Vagina (tissue), 2 donors: ENCODE results near the gene FGF12. TPM values are rescaled to one million over a fixed set of nuclear protein-coding genes. Genes with fewer than 3 reads are reported as not detected.

Experiments used
- DNase-seq, 2 donors: peaks; one replicate each; pipeline ENCODE4 v3.0.0-alpha.2; 2017; ENCODE audit errors: extremely low spot score in 2 of 2
- H3K27ac ChIP-seq: fragments of 200-600 bp; sonication (generic); one replicate; pipeline ENCODE4 v1.5.1; 2019
- H3K27me3 ChIP-seq: fragments of 200-600 bp; sonication (generic); one replicate; pipeline ENCODE4 v1.5.1; 2019
- H3K36me3 ChIP-seq, 2 donors: fragments of 200-600 bp; sonication (generic); one replicate each; pipeline ENCODE4 v1.5.1; 2017 to 2019
- H3K4me1 ChIP-seq: fragments of 200-600 bp; sonication (generic); one replicate; pipeline ENCODE4 v1.5.1; 2019
- H3K4me3 ChIP-seq, 2 donors: fragments of 200-600 bp; sonication (generic); 1 replicate in 1 of 2; 2 replicates in 1 of 2; pipeline ENCODE4 v1.5.1; 2016 to 2019
- H3K9me3 ChIP-seq: fragments of 200-600 bp; sonication (generic); one replicate; pipeline ENCODE4 v1.5.1; 2019
- CTCF ChIP-seq, 3 experiments: fragments of 450-650 bp in 2 of 3; fragments of 200-600 bp in 1 of 3; sonication (generic) in 1 of 3; IDR thresholded peaks; one replicate each; pipeline ENCODE4 v1.5.1; 2017 to 2019; ENCODE audit warnings: antibody characterized with exemption in 3 of 3, mild to moderate bottlenecking in 2 of 3, moderate library complexity in 2 of 3
- POLR2A ChIP-seq, 2 donors: fragments of 450-650 bp; IDR thresholded peaks; one replicate each; pipeline ENCODE4 v1.6.1; 2017; ENCODE audit warnings: antibody characterized with exemption in 2 of 2, mild to moderate bottlenecking in 2 of 2, moderate library complexity in 2 of 2
- POLR2AphosphoS5 ChIP-seq, 2 donors: sonication (generic); formaldehyde crosslinking; IDR thresholded peaks; one replicate each; pipeline ENCODE4 v1.9.0; 2017; ENCODE audit warnings: antibody characterized with exemption in 2 of 2, mild to moderate bottlenecking in 2 of 2, low read depth in 1 of 2; ENCODE audit not compliant: insufficient read depth in 1 of 2
- intact Hi-C: fragments of 100-400 bp; cut with DNase I; formaldehyde crosslinking; loops from one replicate; pipeline ENCODE4 v1.15.1; 2023
- total RNA-seq: library from RNA; depleted of rRNA; stranded (reverse); fragments of >200 nt; gene quantifications from one replicate; pipeline ENCODE4 v1.2.3, GENCODE V29; 2016

The FGF12 gene
- total RNA-seq, 1 donor from 2014 or later, result 1.5 TPM

GRCh38 chr3:192410684-192410960, 316.7 kb downstream of the FGF12 start:
- Histone ChIP-seq H3K27me3 (no peaks in the 10 kb centered on the region), H3K27ac (no peak overlapping the region), H3K36me3 (no peaks in the 10 kb centered on the region), H3K9me3 (no peaks in the 10 kb centered on the region), H3K4me3 (no peak overlapping the region), H3K4me1 (peaks cover 17% of the 10 kb centered on the region)
- no peak for DNase-seq
- TF ChIP-seq CTCF (IDR thresholded peaks at IDR 0.05), result no peak
- TF ChIP-seq POLR2A (IDR thresholded peaks at IDR 0.05), result no peak
- no peak for TF ChIP-seq POLR2AphosphoS5 (IDR thresholded peaks at IDR 0.05; ENCODE audit: insufficient read depth in 1 of 2, low read depth in 1 of 2)
- intact Hi-C loops, result no loop called here

GRCh38 chr3:192409838-192410683, 317.3 kb downstream of the FGF12 start:
- DNase-seq, result no peak
- Histone ChIP-seq H3K27ac (no peak overlapping the region), H3K36me3 (no peaks in the 10 kb centered on the region), H3K9me3 (no peaks in the 10 kb centered on the region), H3K4me1 (peaks cover 17% of the 10 kb centered on the region), H3K4me3 (peak overlapping the region; percentile 34 to 52), H3K27me3 (no peaks in the 10 kb centered on the region)
- intact Hi-C loops, result no loop called here
- no peak for TF ChIP-seq POLR2AphosphoS5 (IDR thresholded peaks at IDR 0.05; ENCODE audit: insufficient read depth in 1 of 2, low read depth in 1 of 2)
- no peak for TF ChIP-seq POLR2A (IDR thresholded peaks at IDR 0.05)
- no peak for TF ChIP-seq CTCF (IDR thresholded peaks at IDR 0.05)

GRCh38 chr3:192409201-192409837, 318.0 kb downstream of the FGF12 start:
- H3K27ac ChIP-seq, result no peak overlapping the region
- peaks cover 17% of the 10 kb centered on the region for H3K4me1 ChIP-seq
- intact Hi-C loops, result no loop called here
- H3K36me3 ChIP-seq, result no peaks in the 10 kb centered on the region
- DNase-seq, result no peak
- peak overlapping the region; percentile 34 to 52 for H3K4me3 ChIP-seq
- TF ChIP-seq POLR2AphosphoS5 (IDR thresholded peaks at IDR 0.05; ENCODE audit: insufficient read depth in 1 of 2, low read depth in 1 of 2), result no peak
- no peak for TF ChIP-seq CTCF (IDR thresholded peaks at IDR 0.05)
- no peak for TF ChIP-seq POLR2A (IDR thresholded peaks at IDR 0.05)
- H3K27me3 ChIP-seq, result no peaks in the 10 kb centered on the region
- no peaks in the 10 kb centered on the region for H3K9me3 ChIP-seq

GRCh38 chr3:192408647-192409200, 318.6 kb downstream of the FGF12 start:
- Histone ChIP-seq H3K27ac (no peak overlapping the region), H3K4me1 (peaks cover 17% of the 10 kb centered on the region), H3K36me3 (no peaks in the 10 kb centered on the region), H3K4me3 (peak overlapping the region; percentile 34 to 52), H3K9me3 (no peaks in the 10 kb centered on the region), H3K27me3 (no peaks in the 10 kb centered on the region)
- no peak for DNase-seq
- TF ChIP-seq POLR2AphosphoS5 (IDR thresholded peaks at IDR 0.05; ENCODE audit: insufficient read depth in 1 of 2, low read depth in 1 of 2), result no peak
- no peak for TF ChIP-seq CTCF (IDR thresholded peaks at IDR 0.05)
- no peak for TF ChIP-seq POLR2A (IDR thresholded peaks at IDR 0.05)
- intact Hi-C loops, result no loop called here
